GM21619 (cell line): ENCODE data around the gene NADSYN1.
"Not testable (repeated sequence)": the region's sequence is repeated elsewhere in the genome, so short reads cannot be mapped to it uniquely, and the experiment has no call there.

Experiments
- ATAC-seq: cut with Tn5 transposase; IDR thresholded peaks from one replicate; pipeline ENCODE4 v1.9.1; 2021; ENCODE audit not compliant: unreplicated experiment

NADSYN1 gene

GRCh38 chr11:71453037-71453917 is at the start of gene NADSYN1:
Gene NADSYN1 (plus strand): TSS chr11:71453203. CDS start chr11:71453297, 94 bp downstream.
- peak; percentile 46 for ATAC-seq

GRCh38 chr11:71404209-71404608 is 48.8 kb upstream of the NADSYN1 start:
- no peak for ATAC-seq

DNA sequence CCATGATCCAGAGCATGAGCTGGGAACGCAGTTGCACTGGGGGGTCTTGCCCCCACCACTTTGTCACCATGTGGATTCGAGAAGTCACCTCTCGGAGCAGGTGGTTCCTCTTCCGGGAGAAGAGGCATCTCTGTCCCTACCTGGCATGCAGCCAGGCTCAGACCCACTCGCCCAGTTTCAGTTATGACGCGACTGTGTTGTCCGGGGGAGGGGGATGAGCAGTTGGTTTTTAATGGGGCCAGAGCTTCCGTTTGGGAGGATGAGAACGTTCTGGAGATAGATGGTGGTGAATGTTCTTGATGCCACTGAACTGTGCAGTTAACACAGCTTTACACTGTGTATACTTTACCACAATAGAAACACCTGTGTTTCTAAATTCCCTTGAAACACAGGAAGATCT is 46.3 kb upstream of the NADSYN1 start:
- ATAC-seq = no peak

GRCh38 chr11:71407356-71407755 is 45.6 kb upstream of the NADSYN1 start:
- no peak for ATAC-seq

- ATAC-seq = no peak
Measured at GRCh38 chr11:71408826-71409225, 44.2 kb upstream of the NADSYN1 start.

- no peak for ATAC-seq
Measured at GRCh38 chr11:71410363-71410966, 42.5 kb upstream of the NADSYN1 start.

DNA sequence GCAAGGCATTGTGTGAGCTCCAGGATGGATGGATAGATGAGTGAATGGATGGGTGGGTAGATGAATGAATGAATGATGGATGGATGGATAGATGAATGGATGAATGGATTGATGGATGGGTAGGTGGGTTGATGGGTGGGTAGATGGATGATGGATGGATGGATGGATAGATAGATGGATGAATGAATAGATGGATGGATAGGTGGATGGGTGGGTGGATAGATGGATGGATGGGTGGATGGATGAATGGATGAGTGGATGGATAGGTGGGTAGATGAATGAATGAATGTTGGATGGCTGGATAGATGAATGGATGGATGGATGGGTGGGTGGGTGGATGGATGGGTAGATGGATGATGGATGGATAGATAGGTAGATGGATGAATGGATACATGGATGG is 38.4 kb upstream of the NADSYN1 start:
- ATAC-seq = no peak

- no peak for ATAC-seq
Measured at GRCh38 chr11:71418643-71419042, 34.4 kb upstream of the NADSYN1 start.

- no peak for ATAC-seq
Measured at GRCh38 chr11:71420455-71421241, 32.4 kb upstream of the NADSYN1 start.

DNA sequence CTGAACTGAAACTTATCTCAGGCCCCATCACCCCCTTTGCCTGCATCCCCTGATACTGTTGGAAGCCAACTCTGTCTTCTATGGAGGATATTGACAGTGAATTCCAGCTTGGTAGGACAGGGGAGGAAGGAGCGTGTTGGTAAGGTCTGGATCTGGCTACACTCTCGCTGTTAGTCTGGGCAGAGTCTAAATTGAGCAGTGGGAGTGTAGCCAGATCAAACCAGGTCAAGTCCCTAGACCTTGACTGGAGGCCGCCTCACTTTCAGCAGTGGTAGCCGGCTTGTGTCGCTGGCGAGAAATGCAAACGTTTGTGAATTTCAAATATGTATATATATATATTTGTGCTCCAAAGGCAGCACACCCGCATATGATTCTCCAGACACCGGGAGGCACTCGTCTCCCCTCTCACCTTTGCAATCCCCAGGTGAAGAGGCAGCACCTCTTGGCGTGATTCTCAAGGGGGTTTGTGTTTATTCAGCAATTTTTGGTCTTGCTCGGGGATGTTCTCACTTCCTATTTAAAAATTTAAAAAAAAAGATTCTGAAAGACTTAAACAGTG is 31.5 kb upstream of the NADSYN1 start:
- no peak for ATAC-seq

- ATAC-seq = not testable (repeated sequence)
Measured at GRCh38 chr11:71422318-71422717, 30.7 kb upstream of the NADSYN1 start.

GRCh38 chr11:71423181-71423790 is 29.7 kb upstream of the NADSYN1 start:
- no peak for ATAC-seq

- no peak for ATAC-seq
Measured at GRCh38 chr11:71425409-71425808, 27.6 kb upstream of the NADSYN1 start.

DNA sequence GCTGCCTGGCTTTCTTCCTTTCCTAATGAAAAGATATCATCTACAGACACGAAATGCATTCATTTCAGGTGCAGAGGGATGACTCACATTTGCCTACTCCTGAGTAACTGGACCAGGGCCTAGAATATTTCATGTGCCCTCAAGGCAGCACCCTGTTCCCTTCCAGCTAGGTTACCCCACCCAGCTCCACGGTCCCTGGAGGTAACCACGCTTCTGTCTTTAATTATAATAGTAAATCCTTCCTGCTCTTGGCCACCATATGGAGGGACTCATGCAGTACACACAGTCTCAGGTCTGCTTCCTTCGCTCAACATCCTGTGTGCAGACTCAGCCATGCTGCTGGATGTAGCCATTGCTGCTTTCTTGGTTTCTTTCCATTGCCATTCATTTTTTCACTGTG is 27.1 kb upstream of the NADSYN1 start:
- ATAC-seq = no peak

- no peak for ATAC-seq
Measured at GRCh38 chr11:71426413-71426812, 26.6 kb upstream of the NADSYN1 start.

DNA sequence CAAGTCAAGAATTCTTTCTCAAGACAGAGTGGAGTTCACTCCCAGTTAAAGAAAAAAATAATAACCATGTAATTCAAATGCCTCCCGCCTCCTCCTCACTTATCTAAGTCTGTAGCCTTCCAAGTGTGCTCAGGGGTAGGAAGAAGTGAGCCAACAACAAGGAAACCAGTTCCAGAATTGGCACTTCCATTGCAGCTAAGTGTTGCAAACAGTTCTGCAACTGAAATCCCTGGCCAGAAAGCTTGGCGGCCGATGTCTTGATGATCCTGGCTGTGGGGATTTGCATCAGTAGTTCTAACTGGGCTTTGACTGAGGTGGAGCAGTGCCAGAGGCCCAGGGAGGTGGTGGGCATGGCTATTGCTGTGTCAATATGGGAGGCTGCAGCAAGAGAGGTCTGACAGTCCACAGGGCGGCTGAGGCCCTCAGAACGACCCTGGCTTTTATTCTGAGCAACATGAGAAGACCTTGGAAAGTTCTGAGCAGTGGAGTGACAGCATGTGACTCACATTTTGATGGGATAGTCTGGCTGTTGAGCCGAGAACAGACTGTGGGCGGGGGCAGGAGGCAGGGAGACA is 24.1 kb upstream of the NADSYN1 start:
- ATAC-seq = no peak

DNA sequence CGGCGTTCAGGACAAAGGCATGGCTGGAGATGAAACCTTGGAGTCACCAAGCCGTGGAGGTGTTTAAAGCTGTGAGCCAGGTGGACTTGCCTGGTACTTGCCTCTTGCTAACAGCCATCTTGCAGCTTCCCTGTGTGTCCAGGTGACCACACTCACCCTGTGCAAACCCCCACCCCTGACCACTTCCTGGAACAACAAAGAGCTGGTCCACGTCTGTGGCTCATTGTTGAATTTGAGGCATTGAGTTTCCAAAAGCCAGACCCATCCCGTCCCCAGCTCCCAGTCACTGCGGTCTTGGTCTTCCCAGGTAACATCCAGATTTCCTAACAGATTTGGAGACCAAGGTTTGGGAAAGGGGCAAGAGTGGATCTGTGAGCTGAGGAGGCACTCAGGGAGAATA is 23.3 kb upstream of the NADSYN1 start:
- no peak for ATAC-seq

GRCh38 chr11:71430166-71430565 is 22.8 kb upstream of the NADSYN1 start:
- no peak for ATAC-seq

- no peak for ATAC-seq
Measured at GRCh38 chr11:71431271-71431670, 21.7 kb upstream of the NADSYN1 start.
